GM18951 (cell line): ENCODE measurements around the gene CCDC12.

Experiments
- POLR2A ChIP-seq: IDR thresholded peaks from 4 replicates; pipeline ENCODE4 v1.6.1; 2011; ENCODE audit warnings: mild to moderate bottlenecking; ENCODE audit not compliant: insufficient read length, insufficient read depth; ENCODE audit errors: extremely low read depth
- in situ Hi-C: fragments of 300-500 bp; cut with MboI; formaldehyde crosslinking; loops from one replicate; pipeline ENCODE4 v1.12.0; 2022; ENCODE audit warnings: low sequenced_read_pairs, mixed read lengths, inconsistent platforms; ENCODE audit not compliant: unreplicated experiment

Gene CCDC12

GRCh38 chr3:46878781-46879436 lies 97.6 kb downstream of the CCDC12 start:
- TF ChIP-seq POLR2A, result no peak
- in situ Hi-C loops, result no loop called here

GRCh38 chr3:46877406-46878125 lies 99.0 kb downstream of the CCDC12 start, which contains the start of gene PTH1R:
Gene PTH1R, plus strand, starts transcription at chr3:46877721. Its CDS starts 5,839 bp downstream, at chr3:46883560.
- in situ Hi-C loops, result no loop called here

GRCh38 chr3:46876313-46877300 lies 99.9 kb downstream of the CCDC12 start:
- no peak for TF ChIP-seq POLR2A
- in situ Hi-C loops, result no loop called here

More at GRCh38 chr3:46877406-46878125, 99.0 kb downstream of the CCDC12 start, which contains the start of gene PTH1R:
- TF ChIP-seq POLR2A, result no peak

GRCh38 chr3:46875560-46875959 lies 101.0 kb downstream of the CCDC12 start:
- TF ChIP-seq POLR2A, result no peak
- in situ Hi-C loops, result no loop called here

GRCh38 chr3:46874430-46874829 lies 102.1 kb downstream of the CCDC12 start:
- TF ChIP-seq POLR2A, result no peak
- in situ Hi-C loops, result no loop called here

- no peak for TF ChIP-seq POLR2A
- in situ Hi-C loops, result no loop called here
Observed at GRCh38 chr3:46873521-46873920, 103.0 kb downstream of the CCDC12 start.
